Activated T-helper 17 cell treated with anti-CD3 and anti-CD28 coated beads, Interleukin-2, amount 50 U/mL, for 72 hours (primary cell): ENCODE results near the gene MT1A. TPM values are rescaled to one million over a fixed set of nuclear protein-coding genes. Genes with fewer than 3 reads are reported as not detected.
"Not testable (repeated sequence)": the region's sequence is repeated elsewhere in the genome, so short reads cannot be mapped to it uniquely, and the experiment has no call there.

Experiments used
- ATAC-seq: fragments of 150-1000 bp; cut with Tn5 transposase; replicated peaks from 2 replicates; pipeline ENCODE4 v1.10.0; 2021; ENCODE audit warnings: mild to moderate bottlenecking, moderate library complexity
- H3K27ac Mint-ChIP-seq: one replicate; pipeline ENCODE4 v1.8.0; 2022; ENCODE audit warnings: mixed read lengths
- H3K27me3 Mint-ChIP-seq: one replicate; pipeline ENCODE4 v1.8.0; 2022; ENCODE audit warnings: mixed read lengths
- H3K36me3 Mint-ChIP-seq: one replicate; pipeline ENCODE4 v1.8.0; 2022; ENCODE audit warnings: low read depth, mild to moderate bottlenecking, mixed read lengths
- H3K4me1 Mint-ChIP-seq: one replicate; pipeline ENCODE4 v1.8.0; 2022; ENCODE audit warnings: mixed read lengths
- H3K4me3 Mint-ChIP-seq: one replicate; pipeline ENCODE4 v1.8.0; 2022; ENCODE audit warnings: mild to moderate bottlenecking, mixed read lengths
- H3K9me3 Mint-ChIP-seq: one replicate; pipeline ENCODE4 v1.8.0; 2022; ENCODE audit warnings: mixed read lengths
- total RNA-seq, 2 donors: library from RNA; stranded (reverse); gene quantifications; one replicate each; pipeline ENCODE4 v1.2.3, GENCODE V29; 2022

Gene MT1A
- total RNA-seq, 2 donors from 2014 or later: 1.5 to 6.5 TPM

- H3K9me3 Mint-ChIP-seq: no peaks in the 10 kb centered on the region
- H3K4me1 Mint-ChIP-seq: peaks cover 22% of the 10 kb centered on the region
- no peaks in the 10 kb centered on the region for H3K36me3 Mint-ChIP-seq
- H3K27ac Mint-ChIP-seq: no peak overlapping the region
- no peak for ATAC-seq
- H3K4me3 Mint-ChIP-seq: peak overlapping the region; percentile 67
- H3K27me3 Mint-ChIP-seq: no peaks in the 10 kb centered on the region
Observed at GRCh38 chr16:56618138-56618537, 20.3 kb upstream of the MT1A start.

DNA sequence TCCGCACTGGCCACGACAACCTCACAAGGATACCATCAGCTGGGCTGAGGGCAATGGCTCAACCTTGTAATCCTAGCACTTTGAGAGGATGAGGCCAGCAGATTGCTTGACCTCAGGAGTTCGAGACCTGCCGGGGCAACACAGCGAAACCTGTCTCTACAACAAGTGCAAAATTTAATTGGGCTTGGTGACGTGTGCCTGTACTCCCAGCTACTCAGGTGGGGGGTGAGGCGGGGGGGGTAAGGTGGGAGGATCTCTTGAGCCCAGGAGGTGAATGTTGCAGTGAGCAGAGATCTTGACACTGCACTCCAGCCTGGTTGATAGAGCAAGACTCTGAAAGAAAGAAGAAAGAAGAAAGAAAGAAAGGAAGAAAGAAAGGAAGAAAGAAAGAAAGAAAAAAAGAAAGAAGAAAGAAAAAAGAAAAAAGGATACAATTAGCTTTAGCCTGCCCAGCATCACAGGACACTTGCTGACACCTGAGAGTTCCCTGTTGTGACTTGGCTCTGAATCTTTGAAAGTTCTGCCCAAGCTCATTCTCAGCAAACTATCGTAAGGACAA lies 18.0 kb upstream of the MT1A start:
- Mint-ChIP-seq H3K27ac (no peak overlapping the region), H3K4me1 (peaks cover 6% of the 10 kb centered on the region), H3K36me3 (no peaks in the 10 kb centered on the region), H3K27me3 (no peaks in the 10 kb centered on the region), H3K4me3 (no peak overlapping the region), H3K9me3 (no peaks in the 10 kb centered on the region)
- ATAC-seq: no peak

- ATAC-seq, H3K4me3 Mint-ChIP-seq, H3K27ac Mint-ChIP-seq, H3K36me3 Mint-ChIP-seq, H3K27me3 Mint-ChIP-seq, H3K9me3 Mint-ChIP-seq: not testable (repeated sequence)
- H3K4me1 Mint-ChIP-seq: peaks cover 11% of the 10 kb centered on the region
Observed at GRCh38 chr16:56621665-56622445, 16.6 kb upstream of the MT1A start.

GRCh38 chr16:56623184-56623583 lies 15.3 kb upstream of the MT1A start:
- not testable (repeated sequence) for H3K4me3 Mint-ChIP-seq, H3K27ac Mint-ChIP-seq, H3K9me3 Mint-ChIP-seq, ATAC-seq, H3K27me3 Mint-ChIP-seq, H3K36me3 Mint-ChIP-seq
- peaks cover 11% of the 10 kb centered on the region for H3K4me1 Mint-ChIP-seq

DNA sequence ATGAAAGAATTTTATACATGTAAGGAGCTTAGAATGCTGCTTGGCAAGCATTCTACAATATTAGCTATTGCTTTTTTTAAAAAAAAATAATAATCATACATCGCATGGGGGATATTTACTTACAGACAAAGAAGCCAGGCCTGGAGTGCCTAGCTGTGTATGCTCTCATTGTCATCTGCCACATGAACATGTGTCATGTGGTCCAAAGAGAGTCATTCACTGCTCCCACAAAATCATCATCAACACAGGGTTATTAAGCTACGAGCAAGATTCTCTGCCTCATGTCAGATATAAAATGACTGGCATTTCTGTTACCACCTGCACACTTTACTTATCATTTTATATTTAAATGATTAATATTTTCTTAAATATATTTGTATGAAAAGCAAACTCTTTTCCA lies 14.8 kb upstream of the MT1A start:
- no peak overlapping the region for H3K4me3 Mint-ChIP-seq
- no peaks in the 10 kb centered on the region for H3K9me3 Mint-ChIP-seq
- no peaks in the 10 kb centered on the region for H3K36me3 Mint-ChIP-seq
- peaks cover 11% of the 10 kb centered on the region for H3K4me1 Mint-ChIP-seq
- no peak overlapping the region for H3K27ac Mint-ChIP-seq
- ATAC-seq: no peak
- peaks cover 4% of the 10 kb centered on the region for H3K27me3 Mint-ChIP-seq

DNA sequence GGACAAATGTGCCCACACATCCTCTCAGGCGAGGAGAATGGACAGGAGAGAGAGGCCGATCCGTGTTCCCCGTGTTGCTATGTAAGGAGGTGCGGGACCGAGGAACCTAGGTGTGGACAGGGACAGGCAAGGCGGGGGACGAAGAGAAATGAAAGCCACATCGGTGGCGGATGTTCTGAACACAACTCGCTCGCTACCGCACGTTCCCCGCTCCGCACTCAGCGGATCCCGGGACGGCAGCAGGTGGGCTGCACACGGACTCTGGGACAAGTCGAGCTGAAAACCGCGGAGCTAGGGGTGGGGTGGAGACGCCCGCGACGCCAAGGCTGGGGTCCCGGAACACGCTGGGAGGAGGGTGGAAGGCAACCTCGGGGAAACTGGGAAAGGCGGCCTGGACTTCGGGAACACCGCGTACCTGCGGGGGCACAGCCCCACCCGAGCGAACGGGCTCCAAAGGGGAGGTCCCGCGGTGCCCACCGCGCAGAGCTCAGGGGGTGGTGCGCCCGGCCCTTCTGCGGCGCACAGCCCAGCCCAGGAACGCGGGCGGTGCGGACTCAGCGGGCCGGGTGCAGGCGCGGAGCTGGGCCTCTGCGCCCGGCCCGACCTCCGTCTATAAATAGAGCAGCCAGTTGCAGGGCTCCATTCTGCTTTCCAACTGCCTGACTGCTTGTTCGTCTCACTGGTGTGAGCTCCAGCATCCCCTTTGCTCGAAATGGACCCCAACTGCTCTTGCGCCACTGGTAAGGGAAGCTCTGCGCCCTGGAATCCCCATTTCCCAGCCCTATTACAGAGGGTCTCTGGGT lies 13.1 kb upstream of the MT1A start, which contains the start of gene MT1E:
Gene MT1E, plus strand, starts transcription at position 642 of the 803 bp plus-strand sequence. Its CDS starts 71 bp downstream, at position 713.
- Mint-ChIP-seq H3K9me3 (no peaks in the 10 kb centered on the region), H3K27ac (peak within 1 kb of the TSS; percentile 32), H3K27me3 (peaks cover 5% of the 10 kb centered on the region), H3K36me3 (no peaks in the 10 kb centered on the region), H3K4me1 (peaks cover 11% of the 10 kb centered on the region), H3K4me3 (peak within 1 kb of the TSS; percentile 85)
- ATAC-seq: peak; percentile 82

- H3K4me3 Mint-ChIP-seq: peak overlapping the region; percentile 85
- H3K9me3 Mint-ChIP-seq: no peaks in the 10 kb centered on the region
- H3K36me3 Mint-ChIP-seq: no peaks in the 10 kb centered on the region
- peak; percentile 49 for ATAC-seq
- peaks cover 11% of the 10 kb centered on the region for H3K4me1 Mint-ChIP-seq
- H3K27ac Mint-ChIP-seq: no peak overlapping the region
- peaks cover 6% of the 10 kb centered on the region for H3K27me3 Mint-ChIP-seq
Observed at GRCh38 chr16:56625943-56626654, 12.4 kb upstream of the MT1A start.

DNA sequence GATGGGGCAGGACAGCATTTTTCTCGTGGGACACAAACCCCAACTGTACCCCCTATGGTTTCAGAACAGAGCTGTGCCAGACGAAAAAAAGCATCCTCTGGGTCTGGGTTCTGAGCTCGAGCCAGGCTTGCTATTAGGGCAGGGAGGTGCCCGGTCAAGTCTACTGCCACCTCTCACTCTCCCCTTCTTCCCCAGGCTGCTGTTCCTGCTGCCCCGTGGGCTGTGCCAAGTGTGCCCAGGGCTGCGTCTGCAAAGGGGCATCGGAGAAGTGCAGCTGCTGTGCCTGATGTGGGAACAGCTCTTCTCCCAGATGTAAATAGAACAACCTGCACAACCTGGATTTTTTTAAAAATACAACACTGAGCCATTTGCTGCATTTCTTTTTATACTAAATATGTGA lies 11.8 kb upstream of the MT1A start:
- Mint-ChIP-seq H3K36me3 (no peaks in the 10 kb centered on the region), H3K4me3 (peak overlapping the region; percentile 85), H3K27ac (no peak overlapping the region), H3K9me3 (no peaks in the 10 kb centered on the region), H3K27me3 (peaks cover 12% of the 10 kb centered on the region), H3K4me1 (peaks cover 12% of the 10 kb centered on the region)
- no peak for ATAC-seq

- Mint-ChIP-seq H3K9me3 (no peaks in the 10 kb centered on the region), H3K4me3 (no peak overlapping the region), H3K27ac (no peak overlapping the region), H3K36me3 (no peaks in the 10 kb centered on the region), H3K27me3 (peaks cover 26% of the 10 kb centered on the region), H3K4me1 (peaks cover 15% of the 10 kb centered on the region)
- ATAC-seq: no peak
Observed at GRCh38 chr16:56628486-56629350, 9.7 kb upstream of the MT1A start.

DNA sequence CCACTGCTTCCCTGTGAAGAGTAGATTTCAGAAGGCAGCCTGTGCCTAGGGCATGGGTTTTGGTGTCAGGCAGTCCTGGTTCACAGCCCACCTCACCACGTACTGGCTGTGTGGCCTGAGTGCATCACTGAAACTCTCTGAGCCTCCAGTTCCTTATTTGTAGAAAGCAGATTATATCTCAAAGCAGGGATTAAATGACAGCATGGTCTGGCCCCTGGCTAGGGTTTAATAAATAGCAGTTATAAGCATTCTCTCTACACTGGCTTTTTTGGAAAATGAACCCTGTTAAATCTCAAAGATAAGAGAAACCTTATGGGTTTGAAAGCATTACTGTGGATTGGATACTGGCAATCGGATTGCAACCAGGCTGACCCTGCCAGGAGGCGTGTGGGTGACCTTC lies 8.9 kb upstream of the MT1A start:
- H3K9me3 Mint-ChIP-seq: no peaks in the 10 kb centered on the region
- H3K4me3 Mint-ChIP-seq: no peak overlapping the region
- no peak overlapping the region for H3K27ac Mint-ChIP-seq
- no peak for ATAC-seq
- peaks cover 32% of the 10 kb centered on the region for H3K27me3 Mint-ChIP-seq
- no peaks in the 10 kb centered on the region for H3K36me3 Mint-ChIP-seq
- H3K4me1 Mint-ChIP-seq: peaks cover 15% of the 10 kb centered on the region

DNA sequence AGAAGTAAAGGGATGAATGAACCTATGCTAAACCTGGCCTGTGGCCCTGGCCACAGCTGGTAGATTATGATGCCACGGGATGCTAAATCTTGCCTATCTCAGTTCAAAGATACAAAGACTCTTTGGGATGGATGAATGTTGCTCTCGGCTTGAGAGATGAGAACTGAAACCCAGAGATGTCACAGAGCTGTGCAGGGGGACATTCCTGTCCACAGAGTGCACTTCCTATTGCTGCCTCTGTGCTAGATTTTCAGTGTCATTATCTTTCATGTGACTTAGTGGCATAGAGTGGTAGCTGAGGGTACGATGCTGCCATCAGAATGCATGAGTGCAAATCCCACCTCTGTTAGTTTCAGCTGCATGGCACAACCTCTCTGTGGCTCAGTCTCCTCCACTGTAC lies 8.3 kb upstream of the MT1A start:
- H3K9me3 Mint-ChIP-seq: no peaks in the 10 kb centered on the region
- H3K27ac Mint-ChIP-seq: no peak overlapping the region
- ATAC-seq: peak; percentile 48
- no peaks in the 10 kb centered on the region for H3K36me3 Mint-ChIP-seq
- H3K4me1 Mint-ChIP-seq: peaks cover 16% of the 10 kb centered on the region
- no peak overlapping the region for H3K4me3 Mint-ChIP-seq
- peaks cover 38% of the 10 kb centered on the region for H3K27me3 Mint-ChIP-seq

GRCh38 chr16:56631197-56631596 lies 7.3 kb upstream of the MT1A start:
- Mint-ChIP-seq H3K27ac (no peak overlapping the region), H3K4me1 (peaks cover 9% of the 10 kb centered on the region), H3K4me3 (no peak overlapping the region), H3K36me3 (no peaks in the 10 kb centered on the region), H3K9me3 (no peaks in the 10 kb centered on the region), H3K27me3 (peaks cover 42% of the 10 kb centered on the region)
- ATAC-seq: no peak

GRCh38 chr16:56631832-56632155 lies 6.7 kb upstream of the MT1A start:
- Mint-ChIP-seq H3K9me3 (no peaks in the 10 kb centered on the region), H3K36me3 (no peaks in the 10 kb centered on the region)

More at GRCh38 chr16:56631832-56632155, 6.7 kb upstream of the MT1A start:
- Mint-ChIP-seq H3K27ac (no peak overlapping the region), H3K4me1 (peaks cover 9% of the 10 kb centered on the region), H3K4me3 (peak overlapping the region; percentile 64), H3K27me3 (peaks cover 48% of the 10 kb centered on the region)
- ATAC-seq: no peak
